HG03571 (cell line): ENCODE data around the gene CHD6.

Experiments
- ATAC-seq: cut with Tn5 transposase; IDR thresholded peaks from one replicate; pipeline ENCODE4 v1.9.1; 2021; ENCODE audit not compliant: unreplicated experiment

CHD6 gene

DNA sequence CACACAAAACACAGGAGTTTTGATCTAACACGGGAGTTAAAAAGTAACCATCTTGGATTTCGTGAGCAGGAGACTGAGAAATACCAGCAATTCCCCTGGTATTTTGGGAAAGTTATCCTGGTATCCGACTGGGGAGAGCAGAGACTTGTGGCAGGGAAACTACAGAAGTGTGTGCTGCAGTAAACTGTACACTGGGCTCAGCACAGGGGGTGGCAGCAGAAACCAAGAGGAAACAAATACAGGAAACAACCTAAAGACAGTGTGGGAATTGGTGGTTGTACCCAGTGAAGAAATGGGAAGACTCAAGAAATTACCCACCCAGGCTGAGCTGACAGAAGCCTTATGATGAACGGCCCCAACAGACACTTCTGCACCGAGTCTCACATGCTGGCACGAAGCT, 109.8 kb downstream of the CHD6 start:
- no peak for ATAC-seq

DNA sequence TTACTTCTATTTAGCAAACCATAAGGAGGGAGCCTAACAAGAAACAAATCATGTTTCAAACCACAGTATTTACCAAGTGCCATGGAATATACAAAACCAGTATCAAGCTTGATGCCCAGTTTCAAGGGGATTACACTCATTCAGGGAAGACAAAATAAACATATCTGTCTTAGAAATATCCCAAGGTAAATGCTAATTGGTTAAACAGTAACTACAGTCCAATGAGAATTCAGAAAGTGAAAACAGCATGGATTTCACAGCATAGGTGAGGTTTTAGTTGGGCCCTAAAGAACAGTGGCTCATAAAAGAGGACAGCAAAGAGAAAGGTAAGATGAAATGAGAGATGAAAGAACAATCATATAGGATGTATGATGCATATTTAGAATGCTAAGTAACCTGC, 110.3 kb downstream of the CHD6 start:
- ATAC-seq, result no peak

DNA sequence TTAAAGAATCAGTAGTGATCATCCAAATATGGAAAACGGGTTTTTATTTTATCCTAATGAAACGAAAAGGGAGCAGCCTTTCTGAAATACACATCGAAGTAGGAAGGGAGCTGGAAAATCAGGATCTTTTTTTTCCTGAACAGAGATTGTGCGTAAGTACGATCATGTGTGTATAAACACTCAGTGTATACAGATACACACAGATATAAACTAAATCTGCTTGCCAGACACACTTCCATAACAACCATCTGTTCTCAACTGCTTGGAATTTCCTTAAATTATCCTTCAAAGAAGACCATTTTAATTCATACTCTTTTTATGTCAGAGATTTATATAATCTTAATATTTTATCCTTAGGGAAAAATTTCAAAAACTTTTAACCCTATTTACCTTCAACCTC, 110.7 kb downstream of the CHD6 start:
- ATAC-seq, result no peak

DNA sequence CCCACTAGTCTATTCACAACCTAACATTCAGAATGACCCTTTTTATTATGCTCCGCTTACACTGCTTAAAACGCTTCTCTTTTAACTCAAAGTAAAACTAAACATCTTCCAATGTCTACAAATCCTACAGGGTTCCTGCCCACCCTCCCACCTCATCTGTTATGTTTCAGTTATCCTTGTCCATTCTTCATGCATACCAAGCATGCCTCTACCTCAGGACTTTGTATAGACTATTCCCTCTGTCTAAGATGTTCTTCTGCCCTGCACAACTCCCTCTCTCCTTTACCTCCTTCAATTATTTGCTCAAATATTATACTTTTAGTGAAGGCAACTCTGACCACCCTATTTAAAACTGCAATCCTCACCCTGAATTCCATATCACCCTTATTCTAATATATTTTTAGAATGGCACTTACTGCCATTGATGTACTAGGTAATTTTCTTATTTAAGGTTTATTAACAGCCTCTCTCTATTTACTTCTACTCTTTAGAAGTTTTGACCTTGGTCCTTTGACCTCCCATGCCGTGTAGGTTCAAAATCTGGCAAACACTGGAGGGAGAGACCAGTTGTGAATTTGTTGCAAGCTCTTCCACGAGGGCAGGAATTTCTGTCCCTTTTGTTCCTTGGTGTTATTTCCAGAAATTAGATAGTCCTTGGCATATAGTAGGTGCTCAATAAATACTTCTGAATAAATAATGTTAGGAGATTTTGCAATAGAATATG, 111.8 kb downstream of the CHD6 start:
- no peak for ATAC-seq

DNA sequence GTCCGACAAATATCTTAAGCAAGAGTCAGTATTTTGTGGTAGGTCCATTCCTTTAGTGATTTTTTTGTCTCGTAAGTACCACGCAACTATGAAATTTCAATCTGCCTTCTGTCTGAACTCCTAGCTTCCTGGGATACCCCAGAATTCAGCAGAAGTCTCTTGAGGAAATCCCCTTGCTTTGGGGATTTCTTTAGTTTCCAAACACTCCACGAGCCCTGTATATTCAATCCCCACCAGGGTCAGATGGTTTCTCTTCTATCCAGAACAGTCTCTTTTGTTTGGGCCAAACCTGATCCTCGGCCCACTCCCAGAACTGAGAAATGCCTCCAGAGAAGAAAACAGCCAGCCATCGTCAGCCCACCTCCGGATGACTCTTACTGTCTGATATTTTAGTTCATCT, 113.0 kb downstream of the CHD6 start:
- no peak for ATAC-seq

DNA sequence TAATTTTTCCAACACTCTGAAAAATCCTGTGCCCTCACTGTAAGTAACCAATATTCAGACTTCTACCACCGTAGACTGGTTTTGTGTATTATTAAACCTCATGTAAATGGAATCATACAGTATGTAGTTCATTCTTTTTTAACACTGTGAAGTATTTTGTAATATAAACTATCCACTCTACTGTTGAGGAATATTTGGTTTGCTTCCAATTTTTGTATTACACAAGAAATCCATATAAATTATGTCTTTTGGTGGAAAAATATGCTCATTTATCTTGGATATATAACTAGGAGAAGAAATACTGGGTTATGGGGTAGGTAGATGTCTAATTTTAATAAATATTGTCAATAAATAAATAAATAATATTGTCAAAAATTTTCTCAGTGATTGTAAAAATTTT, 116.8 kb downstream of the CHD6 start:
- ATAC-seq, result no peak

DNA sequence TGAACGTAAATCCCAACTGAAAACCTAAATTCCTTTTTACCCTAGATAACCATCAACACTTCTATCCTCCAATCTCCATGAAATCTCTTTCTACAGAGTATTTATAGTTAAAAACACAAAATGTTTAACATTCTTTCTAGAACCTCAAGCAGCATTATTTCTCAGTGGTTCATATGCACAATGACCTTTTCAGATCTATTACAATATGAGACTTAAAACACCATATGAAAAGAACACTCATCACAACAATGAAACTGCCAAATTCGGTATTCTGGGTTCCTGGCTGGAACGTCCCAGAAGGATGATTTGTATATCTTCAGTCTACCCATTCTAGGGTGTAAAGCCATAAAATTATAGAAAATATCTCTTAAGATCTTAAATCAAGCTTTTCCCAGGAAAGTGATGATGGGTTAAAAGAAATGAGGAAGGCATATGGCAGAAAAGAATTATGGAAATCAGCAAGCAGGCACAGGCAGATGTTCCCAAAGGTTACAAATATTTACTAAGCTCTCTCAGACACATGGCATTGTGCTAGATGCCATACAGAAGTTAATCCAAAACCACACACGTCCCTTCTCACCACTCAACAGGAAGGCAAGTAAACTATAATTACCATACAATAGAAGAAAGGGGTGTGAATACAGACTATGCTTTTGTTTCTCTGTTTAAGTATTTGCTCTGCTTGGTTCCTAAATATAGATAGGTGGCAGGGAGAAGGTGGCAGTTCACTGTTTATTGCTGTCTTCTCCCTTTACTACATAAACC, 118.0 kb downstream of the CHD6 start:
- ATAC-seq, result no peak

DNA sequence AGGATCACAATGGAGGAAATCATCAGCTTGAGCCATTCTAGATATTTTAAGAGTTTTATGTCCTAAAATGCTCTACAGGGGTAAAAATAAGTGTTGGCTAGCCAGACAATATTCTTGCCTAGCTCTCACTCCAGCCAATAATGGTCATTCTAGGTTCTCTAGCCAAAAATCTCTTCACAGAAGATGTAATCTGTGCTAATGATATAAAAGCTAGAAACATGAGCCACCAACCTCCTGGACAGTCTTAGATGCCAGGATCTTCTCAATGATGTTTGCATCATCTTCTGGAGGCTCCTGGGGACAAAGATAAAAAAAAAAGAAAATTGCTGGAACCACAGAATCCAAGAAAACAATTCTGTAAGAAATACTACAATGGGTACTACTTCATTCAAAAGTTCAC, 119.1 kb downstream of the CHD6 start:
- ATAC-seq, result no peak

DNA sequence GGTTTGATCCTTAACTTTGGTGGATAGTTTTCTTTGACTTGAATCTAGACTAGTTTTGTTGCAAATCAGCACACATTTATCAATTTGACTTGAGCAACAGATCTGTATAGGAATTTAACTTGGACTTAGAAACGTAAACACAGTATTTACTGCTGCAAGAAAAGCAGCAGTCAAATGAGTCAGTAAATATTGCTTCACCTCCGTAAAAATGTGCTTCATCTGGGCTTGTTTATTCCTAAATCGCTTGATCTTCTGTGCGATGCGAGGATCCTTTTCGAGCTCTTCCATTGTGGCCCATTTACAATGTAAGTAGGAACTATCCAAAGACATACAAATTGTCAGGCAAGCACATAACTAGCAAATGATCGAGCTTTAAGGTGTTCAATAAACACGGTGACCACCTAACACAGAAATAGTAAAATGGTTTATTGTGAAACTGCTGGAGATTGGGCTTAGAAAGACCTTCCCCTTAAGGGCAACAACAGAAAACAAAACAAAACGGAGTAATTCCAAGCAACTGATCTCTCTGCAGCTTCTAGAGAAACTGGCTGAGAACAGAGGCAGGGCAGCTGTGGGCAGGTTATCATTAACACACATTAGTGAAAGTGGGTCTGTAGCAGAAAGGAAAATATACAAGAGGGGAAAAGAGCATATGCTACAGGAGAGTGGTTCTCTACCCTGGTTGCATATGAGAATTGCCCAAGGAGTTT, 120.8 kb downstream of the CHD6 start:
- no peak for ATAC-seq

DNA sequence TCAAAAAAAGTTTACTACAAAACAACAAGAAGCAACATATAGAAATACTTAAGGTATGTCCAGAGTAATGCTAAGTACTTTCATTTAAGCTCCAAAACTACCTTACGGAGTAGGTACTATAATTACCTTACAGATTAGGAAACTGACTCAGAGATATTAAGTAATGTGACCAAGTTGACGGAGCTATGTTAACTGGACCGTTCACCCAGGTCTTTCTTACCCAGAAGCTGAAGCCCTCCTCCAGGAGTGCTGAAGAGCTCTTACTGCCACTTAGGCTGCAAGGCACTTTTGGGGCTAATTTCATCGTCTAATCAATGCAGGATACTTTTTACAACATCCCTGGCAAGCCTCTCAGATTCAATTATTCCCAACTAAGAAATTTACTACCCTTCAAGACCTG, 123.7 kb downstream of the CHD6 start:
- no peak for ATAC-seq

DNA sequence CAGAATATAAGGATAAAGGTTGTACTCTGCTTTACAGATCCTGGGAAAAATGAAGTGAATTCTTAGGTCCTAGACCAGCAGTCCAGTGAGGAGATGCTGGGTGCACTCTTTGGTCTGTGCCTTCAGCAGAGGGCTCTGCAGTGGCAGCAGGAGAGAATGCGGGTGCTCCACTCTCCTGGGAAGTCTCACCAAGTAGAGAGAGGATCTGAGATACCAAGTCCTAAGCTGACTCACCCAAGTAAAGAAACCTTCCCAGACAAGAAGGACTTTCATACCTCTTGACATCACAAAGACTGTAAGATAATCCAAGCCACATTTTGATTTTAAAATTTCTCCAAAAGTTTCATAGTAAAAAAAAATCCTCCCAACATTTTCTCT, 134.6 kb downstream of the CHD6 start:
- ATAC-seq, result no peak

DNA sequence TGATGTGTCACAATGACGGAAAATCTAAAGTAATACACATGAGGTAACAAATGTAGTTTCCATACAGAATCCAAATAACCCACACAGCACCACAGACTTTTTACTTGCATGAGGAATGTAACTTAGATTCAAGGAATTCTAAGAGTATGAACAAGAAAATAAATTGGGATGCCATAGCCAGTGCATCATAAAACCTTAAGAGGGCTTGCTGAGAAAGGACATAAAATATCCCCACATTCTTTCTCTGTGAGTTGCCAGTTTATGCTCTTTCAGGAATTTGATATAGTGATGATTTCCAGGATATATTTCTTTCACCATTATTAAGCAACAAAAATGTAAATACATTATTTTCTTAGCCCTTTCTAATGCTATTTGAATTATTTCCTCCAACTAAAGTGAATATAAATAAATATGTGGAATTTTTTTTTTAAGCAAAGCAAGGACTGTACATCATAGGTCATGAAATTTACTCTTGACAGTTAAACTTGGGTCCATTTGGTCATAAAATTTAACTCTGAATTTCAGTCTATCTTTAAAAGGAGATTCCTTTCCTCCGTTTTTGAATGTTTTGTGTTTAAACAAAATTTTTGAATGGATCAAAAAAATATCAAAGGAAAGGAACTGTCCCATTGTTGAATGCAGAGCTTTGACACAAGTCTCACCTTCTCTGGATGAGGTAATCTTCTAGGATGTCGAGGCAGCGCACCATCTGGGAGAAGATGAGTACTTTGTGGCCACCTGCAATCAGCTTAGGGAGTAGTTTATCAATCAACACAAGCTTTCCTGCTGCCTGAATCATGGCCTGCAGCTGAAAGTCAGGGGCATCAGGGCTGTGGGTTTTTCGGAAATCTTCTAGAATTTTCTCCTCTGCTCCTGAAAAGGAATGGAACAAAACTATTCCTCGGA, 135.3 kb downstream of the CHD6 start:
- no peak for ATAC-seq

DNA sequence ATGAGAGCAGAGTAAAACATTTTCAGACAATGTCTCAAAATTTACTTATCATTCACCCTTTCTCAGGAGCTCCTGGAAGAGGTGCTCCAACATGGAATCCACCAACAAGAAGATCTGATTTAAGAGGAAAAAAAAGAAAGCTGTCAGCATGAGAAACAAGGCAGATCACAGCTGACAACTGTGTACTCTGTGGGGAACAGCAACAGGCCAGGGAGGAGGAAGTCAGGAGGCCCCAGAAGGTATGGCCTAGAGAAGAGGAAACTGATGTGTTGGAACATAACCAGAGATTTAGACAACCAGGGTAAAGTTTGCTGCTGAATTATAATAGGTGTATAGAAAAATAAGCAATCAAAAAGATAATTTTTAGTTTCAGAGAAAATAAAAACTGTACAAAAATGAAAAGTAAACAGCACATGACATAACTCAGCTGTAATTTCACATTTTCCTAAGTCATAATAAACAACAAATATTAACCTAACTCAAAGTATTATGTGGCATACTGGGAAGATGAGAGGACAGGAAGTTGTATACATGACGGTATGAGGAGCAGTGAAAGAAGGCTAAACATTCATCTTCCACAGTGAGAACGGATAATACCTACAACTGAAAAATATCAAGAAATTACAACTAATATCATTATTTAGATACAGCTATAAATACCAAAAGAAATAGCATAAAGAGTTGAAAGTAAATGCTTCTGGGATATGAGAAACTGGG, 138.0 kb downstream of the CHD6 start:
- no peak for ATAC-seq

DNA sequence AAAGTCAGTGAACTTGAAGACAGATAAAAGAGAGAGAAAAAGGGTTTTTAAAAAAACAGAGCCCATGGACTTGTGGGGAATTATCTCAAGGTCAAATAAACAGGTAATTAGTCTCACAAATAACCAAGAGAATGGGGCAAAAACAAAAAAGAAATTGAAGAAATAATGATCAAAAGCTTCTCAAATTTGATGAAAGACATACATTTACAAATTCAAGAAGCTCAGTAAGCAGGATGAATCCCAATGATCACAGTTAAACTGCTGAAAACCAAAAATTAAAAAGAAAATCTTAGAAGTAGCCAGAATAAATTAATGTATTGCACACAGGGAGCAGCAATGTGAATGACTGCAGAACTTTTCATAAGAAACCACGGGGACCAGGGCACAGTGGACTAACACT, 139.1 kb downstream of the CHD6 start:
- no peak for ATAC-seq

DNA sequence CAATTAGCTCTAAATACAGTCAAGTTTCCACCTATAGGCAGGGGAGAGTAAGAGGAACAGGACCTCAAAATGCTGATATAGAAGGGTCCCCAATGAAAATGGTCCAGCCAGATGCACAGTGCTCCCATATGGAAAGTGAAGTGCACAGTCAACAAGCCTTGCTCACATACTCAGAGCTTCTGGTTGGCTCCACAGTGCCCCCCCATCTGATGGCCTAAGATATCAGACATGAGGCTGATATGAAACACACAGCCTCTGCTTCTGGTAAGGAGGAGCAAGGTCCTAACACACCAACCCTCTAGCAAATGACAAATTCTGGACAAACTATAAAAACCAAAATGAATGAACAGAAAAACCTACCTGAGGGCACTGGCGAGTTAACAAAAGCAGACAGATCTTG, 140.2 kb downstream of the CHD6 start:
- no peak for ATAC-seq

DNA sequence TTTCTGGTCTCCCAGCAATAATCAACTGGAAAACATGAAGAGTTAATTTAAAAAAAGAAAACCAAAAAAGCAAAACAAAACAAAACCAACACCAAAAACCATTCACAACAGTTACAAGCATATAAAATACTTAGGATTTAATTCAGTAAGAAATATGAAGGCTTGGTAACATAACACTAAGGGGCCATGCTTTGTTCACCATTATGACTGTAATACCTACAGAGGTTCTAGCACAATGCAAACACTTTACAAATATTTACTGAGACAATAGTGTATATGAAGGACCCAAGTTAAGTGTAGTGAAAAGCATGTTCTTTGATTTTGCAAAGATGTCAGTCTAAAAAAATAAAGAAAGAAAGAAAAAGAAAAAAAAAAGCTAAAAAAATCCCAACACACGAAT, 141.7 kb downstream of the CHD6 start:
- no peak for ATAC-seq

DNA sequence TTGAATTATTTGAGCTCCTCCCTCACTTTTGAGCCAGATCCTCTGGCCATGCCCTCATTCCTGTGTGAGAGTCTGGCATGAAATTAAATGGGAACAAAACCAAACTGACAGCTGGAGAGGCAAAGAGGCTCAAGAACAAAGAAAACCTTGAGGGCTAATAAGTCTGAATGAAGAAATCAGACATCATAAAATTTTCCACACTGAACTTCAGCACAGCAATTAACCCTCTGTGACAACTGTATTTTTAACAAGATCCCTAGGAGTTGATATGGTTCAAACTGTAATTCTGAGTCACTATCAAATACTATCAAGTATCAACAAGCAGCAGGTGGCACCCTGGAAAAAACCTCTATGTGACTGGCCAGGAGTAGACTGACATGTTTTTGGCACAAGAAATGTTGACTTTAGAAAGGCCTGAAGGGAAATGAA, 142.2 kb downstream of the CHD6 start:
- ATAC-seq, result no peak

DNA sequence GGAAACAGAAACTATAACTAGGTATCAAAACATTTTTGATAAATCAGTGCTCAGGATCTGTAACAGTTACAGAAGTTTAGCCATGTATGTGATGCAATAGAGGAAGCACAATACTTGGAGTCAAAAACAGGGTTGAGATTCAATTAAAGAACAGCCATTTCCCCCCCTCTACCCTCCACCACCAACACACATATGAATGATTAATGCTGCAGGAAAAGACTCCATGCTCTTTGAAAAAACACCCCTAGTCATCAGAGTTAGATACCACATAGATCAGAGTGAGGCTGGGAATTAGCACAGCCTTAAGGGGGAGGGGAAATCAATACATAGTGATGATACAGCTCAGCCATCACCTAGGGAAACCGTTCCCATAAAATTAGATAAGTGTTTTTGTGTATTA, 142.7 kb downstream of the CHD6 start:
- no peak for ATAC-seq

DNA sequence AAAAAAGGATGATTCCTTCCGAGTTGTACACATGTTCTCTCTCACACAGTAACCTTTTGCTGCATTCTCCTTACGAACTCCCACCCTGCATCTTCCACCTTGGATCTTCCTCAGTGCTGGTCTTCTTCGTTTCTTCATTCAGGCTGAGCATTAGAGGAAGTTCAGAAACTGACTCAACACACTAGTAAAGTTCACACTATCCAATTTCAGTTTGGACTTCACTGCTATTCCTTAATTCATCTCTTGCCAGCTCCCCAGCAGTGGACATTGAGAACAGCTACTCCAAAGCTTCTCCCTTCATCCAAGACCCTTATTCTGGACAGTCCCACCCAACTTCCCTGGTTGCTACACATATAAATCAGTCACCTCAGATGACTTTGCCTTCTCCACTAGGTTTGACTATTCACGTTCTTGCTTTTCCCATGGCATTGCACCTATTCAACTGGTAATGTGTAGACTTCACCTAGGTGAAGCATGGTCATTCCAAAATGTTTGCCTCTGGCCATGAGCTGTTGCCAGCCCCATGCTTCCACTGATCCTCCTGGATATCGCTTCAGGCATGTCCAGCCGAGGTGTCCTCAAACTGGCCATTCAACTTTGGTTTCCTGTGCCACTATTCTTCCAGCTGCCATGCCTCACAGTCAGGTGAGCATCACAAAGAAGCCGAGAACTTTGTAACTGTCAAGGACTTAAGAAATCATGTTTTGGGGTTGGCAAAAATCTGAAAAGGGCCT, 147.6 kb downstream of the CHD6 start:
- ATAC-seq, result no peak

DNA sequence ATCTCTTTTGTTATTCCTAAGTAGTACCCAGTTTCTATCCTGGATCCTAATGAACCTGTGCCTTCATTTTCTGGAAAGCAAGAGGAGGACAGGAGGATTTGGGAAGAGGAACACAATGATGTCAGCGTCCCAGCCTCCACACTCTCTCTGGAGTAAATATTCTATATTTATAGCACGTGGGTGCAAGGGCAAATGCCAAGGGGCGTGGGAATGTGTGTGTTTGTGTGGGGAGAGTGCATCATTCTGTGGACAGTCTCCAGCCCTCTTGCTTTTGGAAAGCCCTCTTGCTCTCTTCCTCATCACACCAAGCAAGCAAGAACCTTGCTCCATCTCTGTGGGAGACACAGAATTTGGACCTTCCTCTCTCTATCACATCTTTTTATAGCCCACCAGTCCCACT, 148.3 kb downstream of the CHD6 start:
- no peak for ATAC-seq
